Measurements from ENCODE around the gene APOBEC4.

- TF ChIP-seq CTCF (IDR thresholded peaks at IDR 0.05) (no peak), EZH2 (IDR thresholded peaks at IDR 0.05) (no peak)
Measured at GRCh38 chr1:183596500-183596899, 56.6 kb downstream of the APOBEC4 start.

Data from neural progenitor cell (in vitro differentiated cells).